ENCODE measurements around the gene GJD4.

- TF ChIP-seq, protein P1, sequence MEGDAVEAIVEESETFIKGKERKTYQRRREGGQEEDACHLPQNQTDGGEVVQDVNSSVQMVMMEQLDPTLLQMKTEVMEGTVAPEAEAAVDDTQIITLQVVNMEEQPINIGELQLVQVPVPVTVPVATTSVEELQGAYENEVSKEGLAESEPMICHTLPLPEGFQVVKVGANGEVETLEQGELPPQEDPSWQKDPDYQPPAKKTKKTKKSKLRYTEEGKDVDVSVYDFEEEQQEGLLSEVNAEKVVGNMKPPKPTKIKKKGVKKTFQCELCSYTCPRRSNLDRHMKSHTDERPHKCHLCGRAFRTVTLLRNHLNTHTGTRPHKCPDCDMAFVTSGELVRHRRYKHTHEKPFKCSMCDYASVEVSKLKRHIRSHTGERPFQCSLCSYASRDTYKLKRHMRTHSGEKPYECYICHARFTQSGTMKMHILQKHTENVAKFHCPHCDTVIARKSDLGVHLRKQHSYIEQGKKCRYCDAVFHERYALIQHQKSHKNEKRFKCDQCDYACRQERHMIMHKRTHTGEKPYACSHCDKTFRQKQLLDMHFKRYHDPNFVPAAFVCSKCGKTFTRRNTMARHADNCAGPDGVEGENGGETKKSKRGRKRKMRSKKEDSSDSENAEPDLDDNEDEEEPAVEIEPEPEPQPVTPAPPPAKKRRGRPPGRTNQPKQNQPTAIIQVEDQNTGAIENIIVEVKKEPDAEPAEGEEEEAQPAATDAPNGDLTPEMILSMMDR (conservative IDR thresholded peaks at IDR 0.05; ENCODE audit: low read depth, low read length) = no peak
- no peak for TF ChIP-seq EZH2 (IDR thresholded peaks at IDR 0.05; ENCODE audit: borderline replicate concordance, low read depth, low read length, poor library complexity, severe bottlenecking)
Observed at GRCh38 chr10:35612385-35613106, 7.4 kb downstream of the GJD4 start.
